Fibroblast of mammary gland (primary cell): ENCODE results near the gene CCDC174.

Experiments used
- DNase-seq: peaks from one replicate; pipeline ENCODE4 v3.0.0-alpha.2; 2010; ENCODE audit warnings: low read depth
- H3K4me3 ChIP-seq: 2 replicates; pipeline ENCODE4 v1.5.1; 2011; ENCODE audit warnings: low read depth, mild to moderate bottlenecking, low read length, moderate library complexity; ENCODE audit not compliant: control insufficient read depth
- CTCF ChIP-seq: conservative IDR thresholded peaks from 2 replicates; pipeline ENCODE4 v1.5.1; 2011; ENCODE audit warnings: low read depth, low read length, inconsistent platforms; ENCODE audit not compliant: control insufficient read depth, insufficient read depth

Gene CCDC174

GRCh38 chr3:14721126-14721864 lies 69.7 kb downstream of the CCDC174 start:
- H3K4me3 ChIP-seq = no peak overlapping the region
- TF ChIP-seq CTCF = no peak
- DNase-seq = no peak
